Measurements from ENCODE around the gene CNN2.
A peak's percentile ranks its signal among the peaks of the same experiment; 100 is the strongest.
"Not testable (repeated sequence)": the region's sequence is repeated elsewhere in the genome, so short reads cannot be mapped to it uniquely, and the experiment has no call there.

Gene CNN2

DNA sequence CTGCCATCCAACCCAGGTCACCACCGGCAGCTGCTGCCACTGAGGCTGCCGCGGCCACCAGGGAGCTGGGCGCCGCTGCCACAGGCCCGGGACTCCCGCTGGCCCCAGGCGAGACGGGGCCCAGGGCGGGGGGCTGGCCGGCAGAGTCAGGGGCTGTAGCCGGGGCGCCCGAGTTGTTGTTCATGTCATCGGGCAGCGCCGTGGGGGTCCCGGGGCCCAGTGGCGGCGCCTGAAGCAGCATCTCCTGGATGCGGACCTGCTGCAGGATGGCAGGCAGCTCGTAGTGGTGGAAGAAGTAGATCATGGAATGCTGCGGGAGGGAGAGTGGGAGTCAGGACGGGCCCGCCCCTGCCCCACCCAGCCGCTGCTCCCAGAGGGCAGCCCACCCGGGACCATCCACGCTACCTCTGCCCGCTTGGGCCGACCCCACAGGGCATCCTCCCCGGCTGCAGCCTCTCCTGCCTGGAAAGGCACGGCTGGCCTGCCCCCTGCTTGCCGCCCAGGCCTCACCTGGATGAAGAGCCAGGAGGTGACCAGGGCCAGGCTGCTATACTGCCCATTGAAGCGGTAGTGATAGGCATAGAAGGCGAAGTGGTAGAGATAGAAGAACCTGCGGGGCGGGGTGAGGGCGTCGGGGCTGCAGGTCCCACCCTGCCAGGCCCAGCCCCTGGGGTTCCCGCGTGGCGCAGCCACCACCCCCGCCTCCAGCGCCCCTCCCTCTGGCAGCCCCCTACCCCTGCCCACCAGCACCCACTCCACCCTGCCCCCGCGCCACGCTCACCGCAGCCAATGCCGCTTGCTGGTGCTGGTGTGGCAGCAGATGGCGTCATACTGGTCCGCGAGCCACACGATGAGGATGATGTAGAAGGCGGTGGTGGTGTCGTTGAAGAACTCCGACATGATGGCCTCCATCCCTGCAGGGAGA, 15.6 kb upstream of the CNN2 start:
- DNase-seq (ENCODE audit: low read depth in 2 of 2), result no peak

DNA sequence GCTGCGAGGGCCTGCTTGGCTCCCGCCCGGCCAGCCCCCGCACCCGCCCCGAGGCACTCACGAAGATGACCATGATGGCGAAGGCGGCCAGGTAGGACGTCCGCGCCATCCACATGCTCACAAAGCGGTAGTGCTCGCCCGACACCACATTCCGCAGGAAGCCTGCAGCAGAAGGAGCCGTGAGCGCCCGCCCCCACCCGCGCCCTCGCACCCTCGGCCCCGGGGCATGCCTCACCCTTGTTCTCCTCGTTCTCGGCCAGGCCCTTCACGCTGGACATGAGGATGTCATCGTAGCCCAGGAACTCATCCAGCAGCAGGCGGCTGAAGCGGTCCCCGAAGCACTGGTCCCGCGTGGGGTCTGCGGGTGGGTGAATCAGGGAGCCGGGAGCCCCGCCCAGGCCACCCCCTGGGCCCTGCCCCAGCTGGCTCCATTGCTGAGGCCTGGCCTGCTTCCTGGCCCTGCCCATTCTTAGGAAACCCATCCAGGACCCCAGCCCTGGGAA, 14.5 kb upstream of the CNN2 start:
- no peak for DNase-seq (ENCODE audit: low read depth in 2 of 2)

- no peak for DNase-seq (ENCODE audit: low read depth in 2 of 2)
These were observed 14.1 kb upstream of the CNN2 start for GRCh38 chr19:1012334-1012733.

DNA sequence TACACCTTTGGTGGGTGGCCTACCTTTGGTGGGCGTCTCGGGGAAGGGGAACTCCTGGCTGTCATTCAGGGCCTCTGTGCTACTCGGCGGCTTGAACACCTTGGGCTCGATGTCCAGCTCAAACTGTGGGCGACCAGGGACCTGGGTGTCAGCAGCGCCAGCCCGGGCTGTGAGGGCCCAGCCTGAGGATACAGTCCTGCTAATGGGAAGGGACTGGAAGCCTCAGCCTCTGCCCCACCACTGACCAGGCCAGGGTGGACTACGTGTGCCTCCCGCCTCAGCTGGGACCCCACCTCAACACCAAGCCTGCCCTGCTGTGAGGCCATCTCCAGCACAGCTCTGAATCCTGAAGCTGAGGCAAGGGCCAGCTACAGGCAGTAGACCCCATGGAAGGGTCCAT, 13.2 kb upstream of the CNN2 start:
- no peak for DNase-seq (ENCODE audit: low read depth in 2 of 2)

DNA sequence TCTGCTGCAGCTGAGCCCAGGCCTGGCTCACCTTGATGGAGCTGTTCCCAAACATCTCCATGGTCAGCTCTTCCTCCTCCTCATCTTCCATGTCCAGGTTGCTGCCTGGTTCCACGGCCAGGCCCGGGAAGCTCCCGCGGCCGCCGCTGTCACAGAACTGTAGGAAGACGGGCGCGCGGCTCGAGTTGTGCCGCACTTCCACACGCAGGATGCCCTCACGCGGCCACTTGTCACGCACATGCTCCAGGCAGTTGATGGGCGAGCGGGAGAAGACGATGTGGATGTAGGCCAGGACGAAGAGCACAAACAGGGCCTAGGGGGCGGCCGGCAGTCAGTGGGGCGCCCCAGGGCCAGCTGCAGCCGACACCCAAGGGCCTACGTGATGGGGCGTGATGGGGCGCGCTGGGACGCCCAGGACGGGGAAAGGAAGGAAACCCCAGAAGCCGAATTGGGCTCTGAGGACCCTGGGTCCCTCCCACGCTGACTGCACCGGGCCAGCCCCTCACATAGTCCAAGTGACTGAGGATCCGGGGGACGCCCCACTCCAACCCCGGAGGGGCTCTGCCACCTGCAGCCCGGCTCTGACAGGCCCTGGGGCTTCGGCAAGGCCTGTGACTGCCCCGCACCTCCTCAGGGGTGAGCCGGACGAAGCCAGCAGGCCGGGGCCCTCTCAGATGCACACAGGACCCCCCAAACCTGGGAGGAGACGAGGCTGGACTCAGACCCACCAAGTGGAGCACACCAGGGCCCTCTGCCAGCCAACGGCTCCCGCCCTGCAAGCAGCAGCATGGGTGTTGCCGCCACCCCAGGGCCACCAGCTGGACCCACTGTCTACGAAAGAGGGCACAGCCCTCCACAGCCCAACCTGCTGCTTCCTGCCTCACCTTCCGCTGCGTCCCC, 12.0 kb upstream of the CNN2 start:
- DNase-seq (ENCODE audit: low read depth in 2 of 2), result no peak

DNA sequence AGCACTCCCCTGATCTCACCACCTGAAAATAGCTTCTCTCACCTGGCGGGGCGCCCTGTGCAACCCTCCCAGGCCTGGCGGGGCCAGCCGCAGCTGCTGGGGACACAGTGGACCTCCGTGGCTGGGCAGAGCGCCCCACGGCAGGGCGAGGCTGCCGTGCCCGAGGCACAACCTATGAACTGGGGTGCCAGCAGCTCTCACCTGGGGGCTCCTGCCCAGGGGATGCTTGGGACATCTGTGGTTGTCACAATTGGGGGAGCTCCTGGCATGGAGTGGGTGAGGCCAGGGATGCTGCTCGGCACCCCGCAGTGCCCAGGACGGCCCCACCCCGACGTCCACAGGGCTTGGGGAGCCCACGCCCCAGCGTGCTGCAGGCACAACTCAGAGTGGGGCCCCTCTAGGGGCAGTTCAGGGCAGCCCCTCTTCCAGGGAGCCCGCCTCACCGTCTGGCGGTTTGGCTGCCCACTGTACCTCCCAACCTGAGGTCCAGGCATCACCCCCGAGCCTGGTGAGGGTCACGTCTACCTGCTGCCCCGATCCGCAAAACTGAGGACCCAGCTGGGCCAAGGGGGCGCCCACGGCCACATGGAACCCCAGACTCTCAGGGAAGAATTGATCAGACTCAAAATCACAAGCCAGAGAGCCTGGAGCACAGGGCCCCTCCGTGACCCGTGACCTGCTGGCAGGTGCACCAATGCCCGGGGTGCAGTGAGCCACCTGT, 11.2 kb upstream of the CNN2 start:
- DNase-seq (ENCODE audit: low read depth in 2 of 2), result no peak

GRCh38 chr19:1015782-1016646, 10.4 kb upstream of the CNN2 start:
- DNase-seq (ENCODE audit: low read depth in 2 of 2), result no peak

DNA sequence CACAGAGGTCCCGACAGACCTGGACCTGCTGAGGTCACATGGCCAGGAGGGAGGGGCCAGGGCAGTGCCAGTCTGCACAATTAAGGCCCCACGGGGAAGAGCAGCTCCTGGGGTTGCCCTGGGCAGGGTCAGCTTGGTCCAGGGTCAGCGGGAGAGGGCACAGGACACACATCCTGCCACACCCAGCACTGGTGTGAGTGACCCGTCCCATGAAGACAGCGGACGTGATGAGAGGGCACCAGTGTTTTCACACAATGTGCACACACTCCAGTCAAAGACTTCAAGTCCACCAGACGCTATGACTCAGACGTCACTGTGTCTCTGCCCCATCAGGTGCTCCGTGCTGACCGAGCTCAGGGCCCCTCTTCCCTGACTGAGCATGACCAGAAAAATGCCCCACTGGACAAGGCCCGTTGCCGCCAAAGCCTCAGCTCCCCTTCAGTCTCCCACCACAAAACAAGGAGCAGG, 9.7 kb upstream of the CNN2 start:
- DNase-seq (ENCODE audit: low read depth in 2 of 2), result no peak

DNA sequence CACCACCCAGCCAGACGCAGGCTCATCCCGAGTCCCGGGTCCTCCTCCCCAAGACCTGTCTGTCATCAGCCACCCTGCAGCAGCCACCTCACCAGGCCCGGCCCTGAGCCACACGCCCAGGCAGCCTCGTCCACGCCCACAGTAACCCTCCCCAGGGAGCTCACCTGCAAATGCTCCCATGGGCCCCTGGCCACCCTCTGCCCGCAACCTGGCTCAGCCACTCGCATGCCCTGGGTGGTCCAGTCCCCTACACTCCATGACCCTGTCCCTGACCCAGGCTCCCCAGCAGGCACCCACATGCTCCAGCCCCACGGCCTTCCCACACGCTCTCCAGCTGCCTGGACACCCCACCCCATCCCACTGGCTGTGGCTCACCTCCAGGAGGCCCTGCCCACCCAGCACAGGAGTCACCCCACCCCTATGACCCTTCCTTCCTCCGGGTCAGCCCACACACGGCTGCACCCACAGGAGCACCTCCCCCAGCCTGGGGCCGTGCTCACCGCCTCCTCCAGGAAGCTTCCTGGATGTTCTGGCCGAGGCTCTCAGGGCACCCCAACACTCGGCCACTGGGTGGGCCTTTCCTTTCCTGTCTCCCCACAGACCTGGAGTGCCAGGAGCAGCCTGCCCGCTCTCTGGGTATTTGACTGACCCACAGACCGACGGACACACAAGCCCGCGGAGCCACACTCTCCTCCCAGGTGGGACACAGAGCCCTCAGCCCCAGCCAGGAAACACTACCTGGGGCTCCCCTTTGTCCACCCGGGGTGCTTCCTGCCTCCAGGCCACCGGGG, 9.1 kb upstream of the CNN2 start:
- DNase-seq (ENCODE audit: low read depth in 2 of 2), result no peak

- no peak for DNase-seq (ENCODE audit: low read depth in 2 of 2)
These were observed 8.5 kb upstream of the CNN2 start for GRCh38 chr19:1017906-1018305.

DNA sequence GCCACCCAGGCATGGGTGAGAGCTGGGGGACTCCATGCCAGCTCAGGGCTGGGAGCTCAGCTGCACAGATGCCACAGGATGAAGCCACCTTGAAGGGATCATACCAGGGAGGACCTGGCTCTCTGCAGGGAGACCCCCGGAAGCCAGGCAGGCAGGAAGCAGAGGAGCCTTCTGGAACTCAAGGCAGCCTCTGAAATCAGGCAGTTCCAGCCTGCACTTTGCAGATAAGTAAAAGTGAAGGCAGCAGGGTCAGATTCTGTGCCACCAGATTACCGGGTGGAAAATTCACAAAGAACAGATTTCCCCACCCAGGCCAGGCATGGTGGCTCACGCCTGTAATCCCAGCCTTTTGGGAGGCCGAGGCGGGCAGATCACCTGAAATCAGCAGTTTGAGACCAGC, 8.0 kb upstream of the CNN2 start:
- DNase-seq (ENCODE audit: low read depth in 2 of 2), result no peak

DNA sequence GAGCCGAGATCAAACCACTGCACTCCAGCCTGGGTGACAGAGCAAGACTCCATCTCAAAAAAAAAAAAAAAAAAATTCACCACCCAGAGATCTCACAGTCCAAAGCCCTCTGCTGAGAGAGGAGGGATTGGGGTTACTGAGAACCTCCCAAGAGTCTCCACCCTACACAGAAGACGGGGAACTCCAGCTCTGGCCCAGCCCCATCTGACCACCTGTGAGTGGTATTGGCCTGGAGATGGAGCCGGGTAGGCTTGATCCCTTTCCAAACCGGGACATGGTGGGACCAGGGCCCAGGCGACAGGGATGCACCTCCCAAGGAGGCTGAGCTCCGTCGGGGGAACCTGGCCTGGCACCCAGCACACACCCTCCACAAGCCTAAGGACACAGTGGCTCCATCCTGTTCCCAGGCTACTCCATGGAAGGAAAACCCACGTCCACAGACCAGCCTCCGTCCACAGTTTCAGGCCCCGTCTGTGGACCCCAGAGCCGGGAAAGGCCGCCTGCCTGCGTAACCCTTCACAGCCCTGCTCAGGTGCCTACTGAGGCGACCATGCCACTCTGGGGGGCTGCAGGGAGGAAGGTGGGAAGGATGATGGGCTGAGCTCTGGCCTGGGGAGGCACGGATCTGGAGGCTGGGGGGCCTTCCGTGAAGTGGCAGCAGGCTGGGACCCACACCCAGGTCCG, 7.3 kb upstream of the CNN2 start:
- no peak for DNase-seq (ENCODE audit: low read depth in 2 of 2)

- DNase-seq (ENCODE audit: low read depth in 2 of 2), result no peak
These were observed 6.8 kb upstream of the CNN2 start for GRCh38 chr19:1019616-1019961.

DNA sequence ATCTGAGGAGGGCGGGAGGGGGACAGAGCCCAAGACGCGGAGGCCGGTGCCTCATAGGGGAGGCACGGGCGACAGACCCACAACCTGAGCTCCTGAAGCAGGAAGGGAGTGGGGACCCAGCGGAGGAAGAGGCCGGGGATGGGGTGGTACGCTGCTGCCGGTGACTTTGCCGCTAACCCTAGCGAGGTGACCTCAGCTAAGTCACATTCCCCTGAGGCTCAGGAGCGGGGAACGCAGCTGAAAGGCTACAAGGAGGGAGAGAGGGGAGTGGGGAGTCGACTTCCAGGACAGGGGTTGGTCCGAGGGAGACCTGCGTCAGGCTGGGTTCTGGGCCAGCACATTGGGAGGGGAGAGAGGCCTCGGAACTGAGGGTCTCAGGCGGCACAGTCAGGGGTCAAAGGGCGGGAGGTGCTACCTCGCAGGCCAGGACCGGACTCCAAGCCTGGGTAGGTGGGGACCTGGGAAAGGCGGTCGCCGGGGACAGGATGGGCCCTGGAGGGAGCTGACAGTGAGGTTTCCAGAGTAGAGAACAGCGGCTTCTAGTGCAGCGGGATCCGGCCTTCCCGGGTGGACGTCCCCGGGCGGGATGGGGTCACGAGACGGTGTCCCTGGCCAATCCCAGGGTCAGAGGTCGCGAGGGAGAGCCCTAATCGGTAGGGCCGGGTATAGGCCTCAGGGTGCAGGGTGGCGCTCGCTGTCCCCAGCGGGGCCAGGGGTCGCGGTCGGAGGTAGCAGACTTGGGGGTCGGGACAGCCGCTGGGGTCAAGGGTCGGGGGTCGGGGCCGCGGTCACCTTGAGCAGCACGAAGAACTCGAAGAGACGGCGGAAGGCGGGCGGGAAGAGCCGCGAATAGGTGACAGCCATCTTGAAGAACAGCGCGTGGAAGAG, 6.2 kb upstream of the CNN2 start:
- DNase-seq (ENCODE audit: low read depth in 2 of 2), result no peak

GRCh38 chr19:1020868-1021425, 5.5 kb upstream of the CNN2 start, which contains the start of gene TMEM259:
Gene TMEM259 (minus strand): TSS chr19:1021123. CDS start chr19:1020996, 127 bp downstream.
- DNase-seq (ENCODE audit: low read depth in 2 of 2), result peak; percentile 97 to 98

DNA sequence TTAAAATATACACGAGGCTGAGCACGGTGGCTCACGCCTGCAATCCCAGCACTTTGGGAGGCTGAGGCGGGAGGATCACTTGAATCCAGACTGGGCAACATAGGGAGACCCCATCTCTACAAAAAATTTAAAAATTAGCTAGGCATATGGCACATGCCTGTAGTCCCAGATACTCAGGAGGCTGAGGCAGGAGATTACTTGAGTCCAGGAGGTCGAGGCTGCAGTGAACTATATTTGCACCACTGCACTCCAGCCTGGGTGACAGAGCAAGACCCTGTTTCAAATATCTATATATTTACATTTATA, 2.6 kb upstream of the CNN2 start:
- not testable (repeated sequence) for DNase-seq (ENCODE audit: low read depth in 2 of 2)

GRCh38 chr19:1025080-1025479, 1.3 kb upstream of the CNN2 start:
- DNase-seq (ENCODE audit: low read depth in 2 of 2), result not testable (repeated sequence)
